GM19463 (cell line): Measurements from ENCODE around the gene FRS2.

Experiments
- ATAC-seq: cut with Tn5 transposase; IDR thresholded peaks from one replicate; pipeline ENCODE4 v1.9.1; 2021; ENCODE audit warnings: mild to moderate bottlenecking, moderate library complexity; ENCODE audit not compliant: unreplicated experiment

FRS2 gene

DNA sequence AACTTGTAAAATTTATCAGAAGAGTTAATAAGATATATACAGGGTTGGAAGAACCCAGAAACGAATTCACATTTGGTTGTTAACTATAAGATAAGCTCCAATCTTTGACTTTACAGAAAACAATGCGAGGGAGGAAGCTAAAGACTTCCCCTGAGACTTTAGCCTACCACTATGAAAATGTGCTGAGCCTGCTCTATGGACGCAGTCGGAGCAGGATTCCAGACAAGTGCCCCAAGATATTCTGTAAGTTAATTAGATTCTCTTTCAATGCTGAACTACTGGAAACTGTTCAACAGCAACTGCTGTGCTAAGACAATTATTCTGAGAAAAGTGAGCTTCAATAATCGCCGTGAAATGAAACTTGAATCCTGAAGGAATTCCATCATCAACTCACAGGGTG is 148.9 kb downstream of the FRS2 start:
- no peak for ATAC-seq

GRCh38 chr12:69620077-69620476 is 149.9 kb downstream of the FRS2 start:
- ATAC-seq, result no peak

DNA sequence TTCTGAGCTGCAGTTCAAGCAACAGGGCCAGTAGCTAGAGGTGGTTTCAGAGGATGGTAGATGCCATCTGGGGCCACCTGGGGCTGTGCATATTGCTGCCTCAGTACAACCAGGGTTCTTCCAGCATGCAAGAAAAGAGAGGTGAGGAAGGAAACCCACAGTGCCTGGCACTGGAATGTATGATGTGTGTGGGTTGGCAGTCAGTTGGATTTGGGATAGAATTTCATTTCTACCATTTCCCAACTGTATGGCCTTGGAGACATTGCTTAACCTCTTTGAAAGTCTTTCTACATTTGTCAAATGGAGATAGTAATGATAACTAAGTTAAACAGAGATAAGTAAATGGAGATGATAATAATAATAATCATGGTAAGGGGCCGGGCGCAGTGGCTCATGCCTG is 150.7 kb downstream of the FRS2 start:
- no peak for ATAC-seq

DNA sequence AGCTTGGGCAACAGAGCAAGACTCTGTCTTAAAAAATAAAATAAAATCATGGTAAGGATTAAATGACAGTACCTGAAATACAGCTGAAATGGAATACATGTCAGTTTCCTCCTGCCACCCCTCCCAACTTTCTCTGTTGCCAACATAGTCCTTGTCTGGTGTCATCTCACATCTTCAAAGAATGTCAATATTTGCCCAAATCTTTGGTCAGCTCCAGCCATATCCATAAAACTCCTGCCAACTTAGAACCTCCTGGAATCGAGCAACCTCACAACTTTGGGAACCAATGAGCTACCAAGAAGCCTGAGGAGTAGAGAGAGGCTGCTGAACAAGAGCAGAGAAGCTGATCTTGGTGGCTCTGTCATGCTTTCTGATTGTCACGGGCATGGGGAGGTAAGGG is 151.4 kb downstream of the FRS2 start:
- ATAC-seq, result no peak

- ATAC-seq, result no peak
Observed at GRCh38 chr12:69623970-69624369, 153.8 kb downstream of the FRS2 start.

- no peak for ATAC-seq
Observed at GRCh38 chr12:69627501-69627900, 157.3 kb downstream of the FRS2 start.
